ENCODE data around the gene GAB2. TPM values are rescaled to one million over a fixed set of nuclear protein-coding genes. Genes with fewer than 3 reads are reported as not detected.
A peak's percentile ranks its signal among the peaks of the same experiment; 100 is the strongest.

GAB2 gene
- total RNA-seq, 4 donors from 2014 or later: 26.3 to 84.8 (median 26.6) TPM

GRCh38 chr11:78290293-78291176, 127.1 kb downstream of the GAB2 start:
- H3K27ac ChIP-seq: peak overlapping the region in 1 of 4 donors; percentile 47
- ATAC-seq: peak; percentile 93
- TF ChIP-seq POLR2AphosphoS5 (IDR thresholded peaks at IDR 0.05): peak; percentile 61
- TF ChIP-seq CTCF (IDR thresholded peaks at IDR 0.05): no peak
- H3K9me3 ChIP-seq: peaks cover 0 to 6% (median 0%) of the 10 kb centered on the region in 3 donors
- H3K36me3 ChIP-seq: no peaks in the 10 kb centered on the region
- 91 to 96% methylated on average over 5 of the region's 6 CpGs for WGBS, 2 donors (ENCODE audit: low coverage in 1 of 2)
- no peaks in the 10 kb centered on the region for H3K4me1 ChIP-seq
- no peaks in the 10 kb centered on the region for H3K27me3 ChIP-seq
- no peak overlapping the region for H3K4me3 ChIP-seq

DNA sequence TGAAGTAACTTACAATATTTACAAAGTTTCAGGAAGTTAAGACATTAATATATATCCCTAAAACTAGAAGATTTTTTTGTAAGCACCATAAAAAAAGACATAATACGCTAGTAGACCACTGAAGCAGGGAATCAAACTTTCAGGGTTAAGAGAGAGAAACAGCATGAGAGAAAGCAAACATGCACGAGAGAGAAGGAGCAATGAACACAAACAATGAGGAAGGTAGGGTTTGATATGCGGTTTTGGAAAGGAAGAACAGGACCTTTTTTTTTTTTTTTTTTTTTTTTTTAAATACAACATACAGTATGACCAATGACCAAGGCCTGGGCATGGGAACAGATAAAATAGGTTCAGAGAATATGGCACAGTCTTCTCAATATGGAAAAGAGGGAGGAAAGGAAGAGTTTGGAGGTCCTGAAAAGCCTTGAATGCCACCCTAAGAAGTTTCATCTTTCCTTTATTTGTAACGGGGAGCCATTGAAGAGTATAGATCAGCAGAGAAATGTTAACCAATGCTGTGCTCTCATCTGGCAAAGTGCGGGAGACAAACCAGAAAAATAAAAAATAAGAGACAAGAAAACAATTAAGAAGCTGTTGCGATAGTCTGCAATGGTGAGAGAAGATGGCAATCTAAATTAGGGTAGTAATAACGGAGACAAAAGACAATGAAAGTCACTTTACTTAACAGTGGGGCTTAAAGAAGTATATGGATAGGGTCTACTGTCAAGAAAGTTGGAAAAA, 127.9 kb downstream of the GAB2 start:
- Histone ChIP-seq H3K4me3 (no peak overlapping the region), H3K27ac (no peak overlapping the region), H3K27me3 (no peaks in the 10 kb centered on the region), H3K9me3 (peaks cover 0 to 6% (median 0%) of the 10 kb centered on the region in 3 donors), H3K36me3 (no peaks in the 10 kb centered on the region), H3K4me1 (no peaks in the 10 kb centered on the region)
- no peak for ATAC-seq
- TF ChIP-seq CTCF (IDR thresholded peaks at IDR 0.05) (no peak), EP300 (IDR thresholded peaks at IDR 0.05) (no peak), POLR2AphosphoS5 (IDR thresholded peaks at IDR 0.05) (no peak), POLR2A (IDR thresholded peaks at IDR 0.05) (no peak)
- WGBS, 2 donors (ENCODE audit: low coverage in 1 of 2): 68 to 87% methylated on average over 5 to 7 of the region's 7 CpGs

DNA sequence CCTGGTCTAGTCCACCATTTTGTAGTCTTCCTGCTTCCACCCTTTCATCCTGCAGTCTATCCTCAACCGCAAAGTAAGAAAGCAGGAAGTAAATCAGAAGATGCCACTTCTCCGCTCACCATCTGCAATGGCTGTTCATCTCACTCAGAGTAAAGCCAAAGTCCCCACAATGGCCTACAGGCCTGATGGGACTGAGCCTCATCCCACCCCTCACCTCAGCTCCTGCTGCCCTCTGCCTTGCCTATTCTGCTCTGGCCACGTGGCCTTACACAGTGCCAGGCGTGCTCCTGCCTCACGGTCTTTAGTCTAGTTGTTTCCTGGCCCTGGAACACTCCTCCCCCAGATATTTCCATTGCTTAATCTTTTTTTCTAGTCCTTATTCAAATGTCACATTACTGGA, 133.4 kb downstream of the GAB2 start:
- WGBS, 2 donors (ENCODE audit: low coverage in 1 of 2): 74 to 86% methylated on average over 5 of the region's 5 CpGs
- Histone ChIP-seq H3K9me3 (peaks cover 0 to 6% (median 0%) of the 10 kb centered on the region in 3 donors), H3K27ac (no peak overlapping the region), H3K27me3 (no peaks in the 10 kb centered on the region), H3K36me3 (peaks cover 0 to 16% of the 10 kb centered on the region in 2 donors), H3K4me3 (no peak overlapping the region), H3K4me1 (no peaks in the 10 kb centered on the region)
- TF ChIP-seq POLR2A (IDR thresholded peaks at IDR 0.05) (no peak), EP300 (IDR thresholded peaks at IDR 0.05) (no peak), POLR2AphosphoS5 (IDR thresholded peaks at IDR 0.05) (no peak), CTCF (IDR thresholded peaks at IDR 0.05) (no peak)
- no peak for ATAC-seq

GRCh38 chr11:78282821-78283220, 134.8 kb downstream of the GAB2 start:
- ATAC-seq: no peak
- Histone ChIP-seq H3K36me3 (peaks cover 0 to 18% of the 10 kb centered on the region in 2 donors), H3K4me3 (no peak overlapping the region), H3K9me3 (no peaks in the 10 kb centered on the region), H3K27ac (no peak overlapping the region), H3K4me1 (no peaks in the 10 kb centered on the region), H3K27me3 (no peaks in the 10 kb centered on the region)
- no peak for TF ChIP-seq POLR2AphosphoS5 (IDR thresholded peaks at IDR 0.05)
- TF ChIP-seq POLR2A (IDR thresholded peaks at IDR 0.05): no peak
- TF ChIP-seq EP300 (IDR thresholded peaks at IDR 0.05): no peak
- no peak for TF ChIP-seq CTCF (IDR thresholded peaks at IDR 0.05)
- 100% methylated on average over 1 of the region's 1 CpG for WGBS, 2 donors (ENCODE audit: low coverage in 1 of 2)
